HepG2 (cell line): ENCODE measurements around the gene PRDX6. TPM values are rescaled to one million over a fixed set of nuclear protein-coding genes. Genes with fewer than 3 reads are reported as not detected.

Experiments
- AGO1 ChIP-seq: fragments of 200-400 bp; formaldehyde crosslinking; IDR thresholded peaks from 2 replicates; pipeline ENCODE4 v1.6.1; 2017; ENCODE audit warnings: mild to moderate bottlenecking, low read depth, low read length, moderate library complexity; ENCODE audit not compliant: poor library complexity, severe bottlenecking
- ARID4A ChIP-seq: sonication (generic); formaldehyde crosslinking; IDR thresholded peaks from 2 replicates; pipeline ENCODE4 v1.5.0; 2020; ENCODE audit warnings: mild to moderate bottlenecking, missing genetic modification reagents, borderline replicate concordance
- FOXJ3 ChIP-seq: sonication (generic); formaldehyde crosslinking; IDR thresholded peaks from 2 replicates; pipeline ENCODE4 v1.4.0; 2020; ENCODE audit warnings: missing genetic modification reagents, mild to moderate bottlenecking, borderline replicate concordance
- GATAD1 ChIP-seq: IDR thresholded peaks from 2 replicates; pipeline ENCODE4 v1.6.1; 2016; ENCODE audit warnings: missing genetic modification reagents, missing compliant biosample characterization
- JARID2 ChIP-seq: sonication (generic); formaldehyde crosslinking; IDR thresholded peaks from 2 replicates; pipeline ENCODE4 v1.8.1; 2023; ENCODE audit warnings: missing genetic modification reagents, inconsistent platforms; ENCODE audit not compliant: insufficient replicate concordance
- JDP2 ChIP-seq: sonication (generic); formaldehyde crosslinking; IDR thresholded peaks from 2 replicates; pipeline ENCODE4 v1.8.1; 2022; ENCODE audit warnings: missing genetic modification reagents, borderline replicate concordance
- JUNB ChIP-seq: sonication (generic); formaldehyde crosslinking; IDR thresholded peaks from 2 replicates; pipeline ENCODE4 v1.8.0; 2022; ENCODE audit warnings: missing genetic modification reagents, mild to moderate bottlenecking, borderline replicate concordance
- KAT2B ChIP-seq: fragments of 150-350 bp; IDR thresholded peaks from 2 replicates; pipeline ENCODE4 v1.6.1; 2014; ENCODE audit warnings: low read depth, low read length, borderline replicate concordance
- KDM5A ChIP-seq: fragments of 200-600 bp; sonication (generic); IDR thresholded peaks from 2 replicates; pipeline ENCODE4 v1.7.0; 2018; ENCODE audit warnings: antibody characterized with exemption, mild to moderate bottlenecking, low read length, borderline replicate concordance
- MIER3 ChIP-seq: IDR thresholded peaks from 2 replicates; pipeline ENCODE4 v1.6.1; 2016; ENCODE audit warnings: missing compliant biosample characterization, borderline replicate concordance
- NFKBIZ ChIP-seq: IDR thresholded peaks from 2 replicates; pipeline ENCODE4 v1.6.1; 2018; ENCODE audit warnings: missing genetic modification reagents, missing compliant biosample characterization
- PTBP1 ChIP-seq: fragments of 200-400 bp; formaldehyde crosslinking; IDR thresholded peaks from 2 replicates; pipeline ENCODE4 v1.6.1; 2018; ENCODE audit warnings: low read length, low read depth; ENCODE audit not compliant: poor library complexity, severe bottlenecking
- SUZ12 ChIP-seq: fragments of 150-350 bp; IDR thresholded peaks from 2 replicates; pipeline ENCODE4 v1.6.1; 2014; ENCODE audit warnings: low read depth, low read length
- THYN1 ChIP-seq: sonication (generic); formaldehyde crosslinking; IDR thresholded peaks from 2 replicates; pipeline ENCODE4 v1.8.1; 2023; ENCODE audit warnings: low read depth, mild to moderate bottlenecking, moderate library complexity, missing genetic modification reagents, borderline replicate concordance
- XRCC5 ChIP-seq: fragments of 200-400 bp; formaldehyde crosslinking; optimal IDR thresholded peaks from 2 replicates; pipeline ENCODE3; 2017; ENCODE audit warnings: mild to moderate bottlenecking, low read length
- ZBTB38 ChIP-seq: sonication (generic); formaldehyde crosslinking; IDR thresholded peaks from 2 replicates; pipeline ENCODE4 v1.5.1; 2020; ENCODE audit warnings: mild to moderate bottlenecking, missing genetic modification reagents
- ZNF101 ChIP-seq: sonication (generic); formaldehyde crosslinking; IDR thresholded peaks from 2 replicates; pipeline ENCODE4 v1.4.0; 2020; ENCODE audit warnings: mild to moderate bottlenecking, low read depth, missing genetic modification reagents, borderline replicate concordance
- ZNF207 ChIP-seq: fragments of 450-650 bp; IDR thresholded peaks from 2 replicates; pipeline ENCODE4 v1.6.1; 2016; ENCODE audit warnings: antibody characterized with exemption, borderline replicate concordance
- ZNF562 ChIP-seq: sonication (generic); formaldehyde crosslinking; IDR thresholded peaks from 2 replicates; pipeline ENCODE4 v1.8.0; 2022; ENCODE audit warnings: missing genetic modification reagents, borderline replicate concordance
- polyA plus RNA-seq, 8 experiments: library from polyadenylated mRNA; depleted of rRNA in 3 of 8; stranded (reverse) in 7 of 8; unstranded in 1 of 8; fragments of >200 nt; fragmentation: Illumina TruSeq in 4 of 8; extraction: Trizol in 4 of 8; gene quantifications; 2 replicates each; pipeline versions ENCODE4 v1.2.1 to v1.2.3, GENCODE V29; 2011 to 2016; ENCODE audit warnings: low read depth in 4 of 8, missing spikeins in 1 of 8, mixed read lengths in 1 of 8; ENCODE audit not compliant: insufficient read depth in 1 of 8
- total RNA-seq, 5 experiments: library from RNA; depleted of rRNA; stranded (reverse); fragments of >200 nt; fragmentation: Illumina TruSeq; extraction: Trizol; gene quantifications; 2 replicates each; pipeline ENCODE4 v1.2.3, GENCODE V29; 2016; ENCODE audit warnings: low read depth in 1 of 5
- TF ChIP-seq, protein P1 (sequence below): sonication (generic); formaldehyde crosslinking; IDR thresholded peaks from 2 replicates; pipeline ENCODE4 v1.5.1; 2020; ENCODE audit warnings: mild to moderate bottlenecking, moderate library complexity, missing genetic modification reagents
- TF ChIP-seq, protein P2 (sequence below): sonication (generic); formaldehyde crosslinking; IDR thresholded peaks from 2 replicates; pipeline ENCODE4 v1.4.0; 2020; ENCODE audit warnings: mild to moderate bottlenecking, missing genetic modification reagents

Gene PRDX6
- total and polyA plus RNA-seq, 2 of the 13 experiments (the other 11 are each of a cell fraction or from before 2014, with no cell fraction given): 224 to 309 TPM

- TF ChIP-seq THYN1 (CRISPR knock-in tag): no peak
- no peak for TF ChIP-seq NFKBIZ (CRISPR knock-in tag)
- no peak for TF ChIP-seq ZNF207
- TF ChIP-seq SUZ12: no peak
- peak; percentile 46 for TF ChIP-seq XRCC5
- TF ChIP-seq FOXJ3 (CRISPR knock-in tag): no peak
- no peak for TF ChIP-seq JDP2 (CRISPR knock-in tag)
- no peak for TF ChIP-seq PTBP1
- TF ChIP-seq, protein P1, sequence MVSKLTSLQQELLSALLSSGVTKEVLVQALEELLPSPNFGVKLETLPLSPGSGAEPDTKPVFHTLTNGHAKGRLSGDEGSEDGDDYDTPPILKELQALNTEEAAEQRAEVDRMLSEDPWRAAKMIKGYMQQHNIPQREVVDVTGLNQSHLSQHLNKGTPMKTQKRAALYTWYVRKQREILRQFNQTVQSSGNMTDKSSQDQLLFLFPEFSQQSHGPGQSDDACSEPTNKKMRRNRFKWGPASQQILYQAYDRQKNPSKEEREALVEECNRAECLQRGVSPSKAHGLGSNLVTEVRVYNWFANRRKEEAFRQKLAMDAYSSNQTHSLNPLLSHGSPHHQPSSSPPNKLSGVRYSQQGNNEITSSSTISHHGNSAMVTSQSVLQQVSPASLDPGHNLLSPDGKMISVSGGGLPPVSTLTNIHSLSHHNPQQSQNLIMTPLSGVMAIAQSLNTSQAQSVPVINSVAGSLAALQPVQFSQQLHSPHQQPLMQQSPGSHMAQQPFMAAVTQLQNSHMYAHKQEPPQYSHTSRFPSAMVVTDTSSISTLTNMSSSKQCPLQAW (CRISPR knock-in tag): no peak
- peak; percentile 45; the same call in 1 of the 2 replicates for TF ChIP-seq MIER3
- peak; percentile 67 for TF ChIP-seq AGO1
- no peak for TF ChIP-seq JARID2 (CRISPR knock-in tag)
- TF ChIP-seq GATAD1 (CRISPR knock-in tag): no peak; the same call in 1 of the 2 replicates
- peak; percentile 68; the same call in 1 of the 2 replicates for TF ChIP-seq ZNF101
- TF ChIP-seq KAT2B: no peak
- TF ChIP-seq, protein P2, sequence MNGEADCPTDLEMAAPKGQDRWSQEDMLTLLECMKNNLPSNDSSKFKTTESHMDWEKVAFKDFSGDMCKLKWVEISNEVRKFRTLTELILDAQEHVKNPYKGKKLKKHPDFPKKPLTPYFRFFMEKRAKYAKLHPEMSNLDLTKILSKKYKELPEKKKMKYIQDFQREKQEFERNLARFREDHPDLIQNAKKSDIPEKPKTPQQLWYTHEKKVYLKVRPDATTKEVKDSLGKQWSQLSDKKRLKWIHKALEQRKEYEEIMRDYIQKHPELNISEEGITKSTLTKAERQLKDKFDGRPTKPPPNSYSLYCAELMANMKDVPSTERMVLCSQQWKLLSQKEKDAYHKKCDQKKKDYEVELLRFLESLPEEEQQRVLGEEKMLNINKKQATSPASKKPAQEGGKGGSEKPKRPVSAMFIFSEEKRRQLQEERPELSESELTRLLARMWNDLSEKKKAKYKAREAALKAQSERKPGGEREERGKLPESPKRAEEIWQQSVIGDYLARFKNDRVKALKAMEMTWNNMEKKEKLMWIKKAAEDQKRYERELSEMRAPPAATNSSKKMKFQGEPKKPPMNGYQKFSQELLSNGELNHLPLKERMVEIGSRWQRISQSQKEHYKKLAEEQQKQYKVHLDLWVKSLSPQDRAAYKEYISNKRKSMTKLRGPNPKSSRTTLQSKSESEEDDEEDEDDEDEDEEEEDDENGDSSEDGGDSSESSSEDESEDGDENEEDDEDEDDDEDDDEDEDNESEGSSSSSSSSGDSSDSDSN: peak; percentile 92
- no peak for TF ChIP-seq ZNF562 (CRISPR knock-in tag)
- peak; percentile 24; the same call in 1 of the 2 replicates for TF ChIP-seq ZBTB38 (CRISPR knock-in tag)
- peak; percentile 12; the same call in 1 of the 2 replicates for TF ChIP-seq JUNB
- TF ChIP-seq ARID4A: peak; percentile 85
- peak; percentile 42; the same call in 1 of the 2 replicates for TF ChIP-seq KDM5A
Observed at GRCh38 chr1:173477286-173478093, at the start of gene PRDX6 (continued).
